Measurements from ENCODE around the gene VAV2.

The VAV2 gene

GRCh38 chr9:133780962-133781827 is 210.9 kb downstream of the VAV2 start:
- no peak for DNase-seq (ENCODE audit: low read depth)

- no peak for DNase-seq (ENCODE audit: low read depth)
Observed at GRCh38 chr9:133780404-133780945, 211.6 kb downstream of the VAV2 start.

- no peak for DNase-seq (ENCODE audit: low read depth)
Observed at GRCh38 chr9:133779516-133780403, 212.4 kb downstream of the VAV2 start.

DNA sequence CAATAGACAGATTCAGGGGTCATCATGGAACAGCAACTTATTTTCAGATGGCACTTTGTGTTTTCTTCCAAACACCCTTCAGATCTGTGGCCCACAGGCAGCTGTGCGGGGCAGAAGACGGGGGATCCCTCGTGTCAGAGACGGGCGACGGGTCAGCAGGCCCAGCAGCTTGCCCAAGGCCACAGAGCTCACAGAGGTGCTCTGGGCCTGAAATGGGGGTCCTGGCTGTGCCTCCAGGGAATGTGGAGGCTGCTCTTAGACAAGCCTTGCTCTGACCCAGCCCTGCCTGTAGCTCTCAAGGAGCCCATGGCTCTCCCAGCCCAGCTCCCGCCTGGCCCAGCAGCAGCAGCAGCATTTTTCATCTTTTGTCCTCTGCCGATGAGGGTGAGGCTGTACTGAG is 213.0 kb downstream of the VAV2 start:
- no peak for DNase-seq (ENCODE audit: low read depth)

- DNase-seq (ENCODE audit: low read depth): no peak
Observed at GRCh38 chr9:133778336-133779013, 213.6 kb downstream of the VAV2 start.

DNA sequence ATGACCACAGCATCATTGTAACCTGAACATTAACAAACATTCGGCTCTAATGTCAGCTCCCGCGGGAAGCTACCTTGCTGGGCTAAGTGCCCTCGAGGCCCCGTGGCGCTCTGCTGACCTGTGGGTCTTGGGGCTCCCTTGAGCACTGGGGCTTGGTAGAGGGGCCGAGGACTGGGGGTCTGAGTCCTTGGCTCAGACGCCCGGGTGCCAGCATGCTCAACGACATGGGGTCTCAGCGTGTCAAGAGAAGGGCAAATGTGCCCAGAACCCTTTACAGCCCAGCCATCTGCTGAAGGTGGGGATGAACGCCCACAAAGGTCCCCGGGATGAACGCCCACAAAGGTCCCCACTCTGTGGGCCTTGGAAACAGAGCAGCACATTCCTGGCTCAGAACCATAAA is 214.3 kb downstream of the VAV2 start:
- no peak for DNase-seq (ENCODE audit: low read depth)

- no peak for DNase-seq (ENCODE audit: low read depth)
Observed at GRCh38 chr9:133777068-133777791, 214.9 kb downstream of the VAV2 start.

DNA sequence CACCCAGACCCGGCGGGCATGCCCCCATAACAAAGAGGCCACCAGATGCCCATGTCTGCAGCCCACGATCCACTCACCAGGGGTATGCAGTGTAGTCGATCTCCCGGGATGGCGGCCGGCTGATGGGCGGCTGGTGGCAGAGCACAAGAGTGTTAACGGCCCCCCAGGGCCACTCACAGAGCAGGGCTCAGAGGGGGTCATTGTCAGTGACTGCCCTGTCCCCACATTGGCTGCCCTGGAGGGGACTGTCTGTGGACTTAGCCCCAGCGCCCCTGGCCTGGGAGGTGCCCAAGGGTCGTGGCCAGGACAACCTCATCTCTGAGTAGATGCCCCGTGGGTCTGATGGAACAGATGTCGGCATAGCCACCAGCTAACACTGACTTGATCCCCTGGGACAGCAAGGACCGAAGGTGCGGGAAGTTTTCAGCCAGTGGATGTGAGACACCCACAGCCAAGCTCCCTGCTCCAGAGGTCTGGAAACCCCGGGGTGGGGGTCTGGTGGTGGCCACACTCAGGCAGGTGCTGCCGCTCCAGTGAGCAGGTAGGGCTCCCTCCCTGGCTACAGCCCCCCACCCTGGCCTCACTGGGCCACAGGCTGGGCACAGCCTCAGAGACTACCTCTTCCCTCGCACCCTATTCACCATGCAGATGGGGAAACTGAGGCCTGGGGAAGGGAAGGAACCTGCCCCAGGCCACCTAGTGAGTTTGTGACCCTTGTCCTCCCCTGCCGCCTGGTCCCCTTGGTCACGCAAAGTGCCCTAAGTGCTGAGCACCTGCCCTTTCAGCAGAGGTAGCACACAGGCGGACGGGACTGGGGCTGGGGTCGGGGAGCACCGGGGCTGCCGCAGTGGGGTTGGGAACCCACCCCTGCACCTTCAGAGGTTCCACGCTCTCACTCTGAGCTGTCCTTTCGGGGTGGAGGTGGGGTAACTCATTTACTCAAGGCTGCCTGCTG is 215.9 kb downstream of the VAV2 start:
- DNase-seq (ENCODE audit: low read depth): no peak

- DNase-seq (ENCODE audit: low read depth): no peak
Observed at GRCh38 chr9:133775291-133775690, 216.8 kb downstream of the VAV2 start.

GRCh38 chr9:133774799-133775198 is 217.3 kb downstream of the VAV2 start:
- DNase-seq (ENCODE audit: low read depth): no peak

GRCh38 chr9:133773889-133774655 is 218.1 kb downstream of the VAV2 start:
- no peak for DNase-seq (ENCODE audit: low read depth)

GRCh38 chr9:133772581-133772980 is 219.5 kb downstream of the VAV2 start:
- no peak for DNase-seq (ENCODE audit: low read depth)

GRCh38 chr9:133771486-133772482 is 220.3 kb downstream of the VAV2 start:
- DNase-seq (ENCODE audit: low read depth): no peak

DNA sequence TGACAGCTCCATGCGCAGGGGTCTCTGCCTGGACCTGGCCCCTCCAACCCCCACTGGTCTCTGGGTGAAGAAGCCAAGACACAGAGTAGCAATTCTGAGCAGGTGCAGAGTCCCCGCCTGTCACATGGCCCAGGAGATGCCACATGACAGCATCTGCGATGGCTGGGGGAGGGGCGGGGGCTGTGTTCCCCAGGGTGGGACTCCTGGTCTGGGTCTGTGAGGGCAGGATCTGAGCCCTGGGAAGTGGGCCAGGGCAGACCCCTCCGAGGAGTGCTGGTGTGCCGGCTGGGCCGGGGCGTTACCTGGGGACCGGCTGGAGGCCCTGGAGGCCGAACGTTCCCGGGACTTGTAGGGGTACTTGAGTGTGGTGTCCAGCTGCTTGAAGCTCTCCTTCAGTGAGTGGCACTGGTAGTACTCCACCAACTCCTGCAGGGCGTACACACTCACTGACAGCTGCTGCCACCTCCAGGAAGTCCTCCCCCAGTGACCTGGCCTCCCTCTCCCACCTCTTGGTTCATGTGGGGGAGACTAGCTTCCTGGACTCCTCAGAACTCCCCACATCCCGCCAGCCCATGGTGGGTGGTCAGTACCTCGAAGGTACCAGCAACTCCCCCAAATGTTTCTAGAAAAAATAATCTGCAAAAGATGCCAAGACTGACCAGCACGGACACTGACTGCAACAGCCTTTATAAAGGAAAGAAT is 221.9 kb downstream of the VAV2 start:
- DNase-seq (ENCODE audit: low read depth): no peak

DNA sequence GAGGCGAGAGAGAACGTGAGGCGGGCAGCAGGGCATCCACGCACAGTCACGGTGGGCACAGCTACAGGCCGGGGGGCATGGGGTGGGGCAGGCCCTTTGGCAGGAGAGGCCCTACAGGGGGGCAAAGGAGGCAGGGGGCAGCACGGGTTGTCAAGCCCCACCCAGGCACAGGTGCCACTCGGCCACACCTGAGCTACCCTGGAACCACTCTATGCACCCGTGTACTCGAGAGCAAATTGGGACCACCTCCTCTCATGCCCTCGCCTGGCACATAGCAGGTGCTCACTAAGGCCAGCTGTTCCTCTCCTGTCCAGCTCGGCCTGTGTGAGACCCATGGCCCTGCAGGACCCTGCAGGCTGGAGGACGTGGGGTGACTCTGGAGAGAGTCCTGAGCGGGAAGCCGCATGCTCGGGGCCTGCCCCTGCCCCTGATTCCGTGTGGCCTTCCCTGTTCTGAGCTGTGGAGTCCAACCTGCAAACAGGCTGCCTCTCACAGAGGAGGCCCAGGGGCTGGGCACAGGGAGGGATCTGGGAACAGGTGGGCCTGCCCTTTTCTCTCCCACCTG is 222.5 kb downstream of the VAV2 start:
- DNase-seq (ENCODE audit: low read depth): no peak

DNA sequence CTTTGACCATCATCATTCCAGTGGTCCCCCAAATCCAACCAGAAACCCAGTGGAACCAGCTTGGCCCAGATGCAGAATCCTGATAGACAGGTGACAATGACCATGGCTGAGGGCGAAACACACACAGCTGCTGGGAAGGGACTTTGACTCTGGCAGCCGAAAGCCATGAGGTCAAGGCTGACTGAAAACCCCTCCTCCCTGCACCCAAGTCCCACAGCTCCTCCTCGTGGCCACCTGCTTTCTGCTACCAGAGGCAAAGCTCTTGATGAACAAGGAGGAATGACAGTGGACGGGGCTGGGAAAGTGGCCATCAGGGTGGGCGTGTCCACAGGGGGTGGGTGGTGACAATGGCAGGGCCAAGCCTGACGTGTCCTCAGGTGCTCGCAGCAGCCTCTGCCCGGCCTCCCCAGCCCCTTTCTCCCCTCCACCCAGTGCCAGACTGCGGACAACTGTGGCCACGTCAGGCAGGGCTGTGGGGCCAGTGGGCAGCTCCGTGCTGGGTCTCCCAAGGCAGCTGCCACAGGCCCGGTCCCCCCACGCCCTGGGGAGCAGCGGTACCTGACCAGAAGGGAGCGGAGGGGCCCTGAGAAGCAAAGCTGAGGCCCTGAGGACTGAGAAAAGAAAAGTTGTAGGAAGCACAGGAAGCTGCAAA is 223.1 kb downstream of the VAV2 start:
- no peak for DNase-seq (ENCODE audit: low read depth)

DNA sequence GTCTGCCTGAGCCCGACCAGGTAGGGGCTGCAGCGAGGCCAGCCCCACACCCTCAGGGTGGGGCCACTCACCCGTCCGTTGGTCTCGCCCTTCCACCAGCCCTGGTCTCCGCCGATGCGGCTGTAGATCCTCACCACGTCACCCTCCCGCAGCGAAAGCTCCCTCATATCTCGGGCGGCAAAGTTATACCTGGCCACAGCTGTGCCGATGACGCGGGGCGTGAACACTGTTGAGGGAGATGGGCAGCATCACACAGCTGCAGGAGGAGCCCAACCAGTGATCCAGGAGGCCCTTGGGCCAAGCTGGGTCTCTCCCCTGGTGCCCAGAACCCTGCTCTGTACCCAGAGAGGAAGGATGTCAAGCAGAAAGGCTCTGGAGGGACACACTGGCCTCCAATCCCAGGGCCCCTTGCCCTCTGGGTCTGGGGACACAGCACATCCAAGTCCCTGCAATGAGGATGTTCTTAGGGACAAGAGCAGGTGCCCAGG is 223.7 kb downstream of the VAV2 start:
- no peak for DNase-seq (ENCODE audit: low read depth)

Data from stimulated activated CD8-positive, alpha-beta memory T cell treated with anti-CD3 and anti-CD28 coated beads, Interleukin-7, amount 100 ng/mL, for 24 hours (primary cell).